Kidney (tissue), 14 donors: Measurements from ENCODE around the gene LTBP4. TPM values are rescaled to one million over a fixed set of nuclear protein-coding genes. Genes with fewer than 3 reads are reported as not detected.

ENCODE experiments used
- DNase-seq, 5 donors: peaks; one replicate each; pipeline ENCODE4 v3.0.0-alpha.2; 2013 to 2020
- FAIRE-seq: peaks from 2 replicates; lab custom pipeline; 2012; peaks lifted over from hg19 to GRCh38; lab: Jason Lieb, UNC
- H3K27ac ChIP-seq, 2 donors: one replicate each; pipeline ENCODE4 v1.7.0; 2013; ENCODE audit warnings: low read depth in 2 of 2, low read length in 2 of 2, inconsistent platforms in 1 of 2
- H3K27me3 ChIP-seq: one replicate; pipeline ENCODE4 v1.7.1; 2013; ENCODE audit warnings: low read length, inconsistent platforms; ENCODE audit not compliant: control insufficient read depth, insufficient read depth
- H3K36me3 ChIP-seq, 3 donors: one replicate each; pipeline versions ENCODE4 v1.7.0 to v1.7.1; 2013; ENCODE audit warnings: low read length in 3 of 3, control low read depth in 1 of 3, inconsistent platforms in 1 of 3; ENCODE audit not compliant: insufficient read depth in 3 of 3, control insufficient read depth in 2 of 3
- H3K4me1 ChIP-seq, 3 donors: one replicate each; pipeline versions ENCODE4 v1.7.0 to v1.7.1; 2013; ENCODE audit warnings: low read length in 3 of 3, inconsistent platforms in 1 of 3, low read depth in 1 of 3; ENCODE audit not compliant: control insufficient read depth in 2 of 3, insufficient read depth in 2 of 3
- H3K4me3 ChIP-seq, 3 donors: one replicate each; pipeline versions ENCODE4 v1.7.0 to v1.8.1; 2013; ENCODE audit warnings: low read length in 3 of 3, control low read depth in 1 of 3, inconsistent platforms in 1 of 3
- H3K9ac ChIP-seq, 3 donors: one replicate each; pipeline versions ENCODE4 v1.7.0 to v1.7.1; 2013; ENCODE audit warnings: low read length in 3 of 3, control low read depth in 1 of 3, inconsistent platforms in 1 of 3
- H3K9me3 ChIP-seq, 3 donors: one replicate each; pipeline versions ENCODE4 v1.7.0 to v1.7.1; 2013; ENCODE audit warnings: low read length in 3 of 3, control low read depth in 1 of 3, inconsistent platforms in 1 of 3; ENCODE audit not compliant: control insufficient read depth in 2 of 3, insufficient read depth in 1 of 3
- CTCF ChIP-seq: IDR thresholded peaks from 3 replicates; pipeline ENCODE4 v1.5.1; 2012; ENCODE audit warnings: mild to moderate bottlenecking, moderate library complexity, borderline replicate concordance; ENCODE audit not compliant: insufficient read depth; ENCODE audit errors: extremely low read depth
- intact Hi-C: fragments of 100-400 bp; cut with DNase I; formaldehyde crosslinking; loops from one replicate; pipeline ENCODE4 v1.11.1; 2022
- polyA plus RNA-seq: library from polyadenylated mRNA; stranded (reverse); fragments of 350-450 nt; fragmentation: Illumina TruSeq; extraction: RNeasy Lipid Tissue Mini Kit (QIAGEN cat#74804); gene quantifications from one replicate; pipeline ENCODE4 v1.2.3, GENCODE V29; 2014; ENCODE audit warnings: low read depth, low replicate concordance; ENCODE audit not compliant: insufficient read depth
- total RNA-seq: library from RNA; stranded (reverse); fragmentation: NEBNext Ultra II Directional; extraction: Animal tissue kit (Norgen Biotek cat#: 25700); gene quantifications from one replicate; pipeline ENCODE4 v1.2.1, GENCODE V29; 2021
- donor health status: control.
- donor health status: control.
- donor health status: control.
- donor health status: control.
- donor health status: control.
- donor health status: DM: yes; HTN: yes; CAD: no.
- donor health status: Normal renal cell carcinoma (clear cell type).

LTBP4 gene
- total and polyA plus RNA-seq, 2 donors from 2014 or later, result 52.1 to 155 TPM

GRCh38 chr19:40638327-40638726 lies 37.2 kb downstream of the LTBP4 start:
- peak in 1 of 5 donors; percentile 2 for DNase-seq
- FAIRE-seq, result no peak
- TF ChIP-seq CTCF, result no peak
- H3K4me1 ChIP-seq, result peaks cover 0 to 6% (median 0%) of the 10 kb centered on the region in 3 donors
- no peaks in the 10 kb centered on the region for H3K36me3 ChIP-seq
- no peak overlapping the region for H3K9ac ChIP-seq
- no peak overlapping the region for H3K4me3 ChIP-seq
- H3K27me3 ChIP-seq, result no peaks in the 10 kb centered on the region
- H3K27ac ChIP-seq, result no peak overlapping the region
- no peaks in the 10 kb centered on the region for H3K9me3 ChIP-seq
- intact Hi-C loops, result no loop called here

GRCh38 chr19:40639638-40639982 lies 38.4 kb downstream of the LTBP4 start:
- TF ChIP-seq CTCF, result no peak
- FAIRE-seq, result no peak
- intact Hi-C loops, result no loop called here
- no peaks in the 10 kb centered on the region for H3K4me1 ChIP-seq
- H3K36me3 ChIP-seq, result no peaks in the 10 kb centered on the region
- DNase-seq, result peak in 1 of 5 donors; percentile 49
- no peak overlapping the region for H3K27ac ChIP-seq
- no peaks in the 10 kb centered on the region for H3K9me3 ChIP-seq
- no peak overlapping the region for H3K9ac ChIP-seq
- H3K27me3 ChIP-seq, result no peaks in the 10 kb centered on the region
- H3K4me3 ChIP-seq, result no peak overlapping the region

- DNase-seq (peak in 4 of 5 donors; percentile 25 to 87 (median 44)), FAIRE-seq (no peak)
- intact Hi-C loops, result no loop called here
- Histone ChIP-seq H3K36me3 (no peaks in the 10 kb centered on the region), H3K27me3 (no peaks in the 10 kb centered on the region), H3K9ac (no peak overlapping the region), H3K4me3 (no peak overlapping the region), H3K4me1 (no peaks in the 10 kb centered on the region), H3K9me3 (no peaks in the 10 kb centered on the region), H3K27ac (no peak overlapping the region)
- no peak for TF ChIP-seq CTCF
These were observed 39.6 kb downstream of the LTBP4 start for GRCh38 chr19:40640744-40641143.

GRCh38 chr19:40641281-40641680 lies 40.1 kb downstream of the LTBP4 start:
- no peak overlapping the region for H3K27ac ChIP-seq
- FAIRE-seq (no peak), DNase-seq (peak in 4 of 5 donors; percentile 12 to 81 (median 43))
- H3K27me3 ChIP-seq, result no peaks in the 10 kb centered on the region
- TF ChIP-seq CTCF, result no peak
- H3K9ac ChIP-seq, result no peak overlapping the region
- H3K36me3 ChIP-seq, result no peaks in the 10 kb centered on the region
- no peak overlapping the region for H3K4me3 ChIP-seq
- intact Hi-C loops, result no loop called here
- H3K4me1 ChIP-seq, result no peaks in the 10 kb centered on the region
- H3K9me3 ChIP-seq, result no peaks in the 10 kb centered on the region
